K562 (cell line): ENCODE results near the gene INSYN2B. TPM values are rescaled to one million over a fixed set of nuclear protein-coding genes. Genes with fewer than 3 reads are reported as not detected.

ENCODE experiments used
- ATAC-seq: fragments of 200-7000 bp; cut with Tn5 transposase; 3 replicates; pipeline ENCODE4 v1.9.1; 2020; ENCODE audit warnings: moderate library complexity
- BruUV-seq: library from RNA; stranded (reverse); fragments of 400-500 nt; replicated peaks from 2 replicates; lab custom pipeline; 2021; lab: Mats Ljungman, UMichigan
- CTCF ChIA-PET: fragments of 300-600 bp; formaldehyde crosslinking; extraction: SDS; loops from one replicate; lab custom pipeline; 2021; ENCODE audit warnings: low intra/inter-chr PET ratio; lab: Yijun Ruan, JAX
- POLR2A ChIA-PET: fragments of 300-600, 350-650 bp; sonication (Branson Sonifier 250); formaldehyde crosslinking; extraction: SDS; loops from one replicate; lab custom pipeline; 2021; ENCODE audit warnings: antibody characterized with exemption, inconsistent platforms; lab: Yijun Ruan, JAX
- DNase-seq, 4 experiments: peaks; one replicate each; pipeline versions ENCODE4 v3.0.0 to v3.0.0-alpha.2; 2011 to 2018; ENCODE audit warnings: low spot score in 3 of 4, mixed read lengths in 3 of 4; ENCODE audit errors: extremely low read depth in 1 of 4
- FAIRE-seq: peaks from 2 replicates; lab custom pipeline; 2011; peaks lifted over from hg19 to GRCh38; lab: Jason Lieb, UNC
- H2AFZ ChIP-seq: 2 replicates; pipeline ENCODE4 v1.6.0; 2011; ENCODE audit warnings: low read depth, low read length, control low read depth, inconsistent platforms
- H3K27ac ChIP-seq: fragments of 200-600 bp; 3 replicates; pipeline ENCODE4 v1.8.0; 2011; ENCODE audit warnings: low read depth, mild to moderate bottlenecking, control low read depth, inconsistent platforms, low read length, moderate library complexity, mixed read lengths; ENCODE audit errors: extremely low read depth
- H3K27me3 ChIP-seq, 2 experiments: fragments of 300-600 bp in 1 of 2; 2 replicates in 1 of 2; 3 replicates in 1 of 2; pipeline versions ENCODE4 v1.6.0 to v1.8.0; 2011; ENCODE audit warnings: inconsistent platforms in 2 of 2, low read length in 2 of 2, mild to moderate bottlenecking in 1 of 2, mixed read lengths in 1 of 2, moderate library complexity in 1 of 2; ENCODE audit not compliant: control insufficient read depth in 2 of 2, insufficient read depth in 2 of 2
- H3K36me3 ChIP-seq: fragments of 300-600 bp; 3 replicates; pipeline ENCODE4 v1.8.0; 2011; ENCODE audit warnings: mild to moderate bottlenecking, low read length, inconsistent platforms; ENCODE audit not compliant: control insufficient read depth, insufficient read depth
- H3K4me1 ChIP-seq, 2 experiments: fragments of 200-600 bp in 1 of 2; replicated peaks in 1 of 2; 2 replicates in 1 of 2; 3 replicates in 1 of 2; pipeline versions ENCODE4 v1.5.1 to v1.8.0; 2011; ENCODE audit warnings: inconsistent platforms in 2 of 2, low read length in 2 of 2, mild to moderate bottlenecking in 1 of 2, mixed read lengths in 1 of 2, moderate library complexity in 1 of 2; ENCODE audit not compliant: control insufficient read depth in 2 of 2, insufficient read depth in 2 of 2
- H3K4me2 ChIP-seq: 2 replicates; pipeline ENCODE4 v1.6.1; 2011; ENCODE audit warnings: low read length, control low read depth, inconsistent platforms, mixed read lengths; ENCODE audit not compliant: insufficient read depth
- H3K4me3 ChIP-seq: fragments of 200-600 bp; sonication (generic), shearing (Covaris generic); 2 replicates; pipeline ENCODE4 v1.5.1; 2016; ENCODE audit warnings: control low read depth, inconsistent platforms
- H3K79me2 ChIP-seq: fragments of 200-600 bp; 3 replicates; pipeline ENCODE4 v1.8.0; 2011; ENCODE audit warnings: low read length, inconsistent platforms; ENCODE audit not compliant: control insufficient read depth, insufficient read depth
- H3K9ac ChIP-seq, 2 experiments: 2 replicates each; pipeline versions ENCODE4 v1.6.0 to v1.6.1; 2011; ENCODE audit warnings: low read depth in 2 of 2, low read length in 2 of 2, control low read depth in 1 of 2, inconsistent platforms in 1 of 2, mild to moderate bottlenecking in 1 of 2, mixed read lengths in 1 of 2; ENCODE audit not compliant: insufficient read depth in 1 of 2
- H3K9me1 ChIP-seq: one replicate; pipeline ENCODE4 v1.6.0; 2011; ENCODE audit warnings: inconsistent platforms, mild to moderate bottlenecking, low read length, moderate library complexity; ENCODE audit not compliant: control insufficient read depth, insufficient read depth
- H3K9me3 ChIP-seq: replicated peaks from 2 replicates; pipeline ENCODE4 v1.5.1; 2011; ENCODE audit warnings: low read depth, low read length, inconsistent platforms; ENCODE audit not compliant: control insufficient read depth, insufficient read depth
- H4K20me1 ChIP-seq: replicated peaks from 2 replicates; pipeline ENCODE4 v1.6.1; 2011; ENCODE audit warnings: low read length, inconsistent platforms, mixed read lengths; ENCODE audit not compliant: control insufficient read depth, insufficient read depth
- ARID1B ChIP-seq: fragments of 450-650 bp; IDR thresholded peaks from 2 replicates; pipeline ENCODE4 v1.6.1; 2016; ENCODE audit warnings: antibody characterized with exemption, mild to moderate bottlenecking, inconsistent platforms
- CCNT2 ChIP-seq: IDR thresholded peaks from 2 replicates; pipeline ENCODE4 v1.6.1; 2011; ENCODE audit warnings: borderline replicate concordance, low read depth, mild to moderate bottlenecking, moderate library complexity, mixed read lengths, low read length; ENCODE audit not compliant: insufficient read length; ENCODE audit errors: extremely low read depth
- CHCHD3 ChIP-seq: fragments of 250-450 bp; sonication (Bioruptor Pico); IDR thresholded peaks from 2 replicates; pipeline ENCODE4 v2.1.2; 2022; ENCODE audit warnings: mild to moderate bottlenecking
- CREM ChIP-seq: IDR thresholded peaks from 2 replicates; pipeline ENCODE4 v1.6.1; 2014; ENCODE audit warnings: antibody characterized with exemption, low read depth
- E2F4 ChIP-seq: sonication (generic); formaldehyde crosslinking; IDR thresholded peaks from 2 replicates; pipeline ENCODE4 v1.8.0; 2022; ENCODE audit warnings: mild to moderate bottlenecking, low read depth, missing genetic modification reagents
- GTF2A2 ChIP-seq: IDR thresholded peaks from 2 replicates; pipeline ENCODE4 v1.6.1; 2016; ENCODE audit warnings: mild to moderate bottlenecking, missing genetic modification characterization, missing compliant biosample characterization
- KLF13 ChIP-seq: fragments of 450-650 bp; IDR thresholded peaks from 2 replicates; pipeline ENCODE4 v1.6.1; 2016; ENCODE audit warnings: missing genetic modification characterization, low read depth, mild to moderate bottlenecking, missing compliant biosample characterization, moderate library complexity, borderline replicate concordance
- MAFG ChIP-seq: fragments of 450-650 bp; conservative IDR thresholded peaks from 2 replicates; pipeline ENCODE4 v1.6.1; 2016; ENCODE audit warnings: missing genetic modification characterization, missing compliant biosample characterization
- MTF1 ChIP-seq: fragments of 250-450 bp; sonication (Bioruptor Pico); IDR thresholded peaks from 2 replicates; pipeline ENCODE4 v1.9.0; 2021; ENCODE audit warnings: moderate library complexity, mild to moderate bottlenecking, inconsistent platforms, borderline replicate concordance
- NR0B1 ChIP-seq: fragments of 450-650 bp; IDR thresholded peaks from one replicate; pipeline ENCODE4 v1.6.1; 2018; ENCODE audit warnings: mild to moderate bottlenecking, moderate library complexity; ENCODE audit not compliant: partially characterized antibody
- POU5F1 ChIP-seq: fragments of 150-350 bp; IDR thresholded peaks from 2 replicates; pipeline ENCODE4 v1.6.1; 2014; ENCODE audit warnings: borderline replicate concordance, low read length, low read depth, mild to moderate bottlenecking; ENCODE audit not compliant: partially characterized antibody
- SNIP1 ChIP-seq: fragments of 450-650 bp; IDR thresholded peaks from 2 replicates; pipeline ENCODE4 v1.7.1; 2017; ENCODE audit warnings: low read depth, mild to moderate bottlenecking
- SP1 ChIP-seq: sonication (generic); formaldehyde crosslinking; IDR thresholded peaks from 2 replicates; pipeline ENCODE4 v1.8.1; 2022; ENCODE audit warnings: mild to moderate bottlenecking, missing genetic modification reagents
- SRSF1 ChIP-seq: fragments of 200-400 bp; formaldehyde crosslinking; IDR thresholded peaks from 2 replicates; pipeline ENCODE4 v1.6.1; 2017; ENCODE audit warnings: mild to moderate bottlenecking, low read depth, low read length, moderate library complexity
- STAG1 ChIP-seq: sonication (generic); formaldehyde crosslinking; IDR thresholded peaks from 2 replicates; pipeline ENCODE4 v1.5.0; 2020; ENCODE audit warnings: missing genetic modification reagents, borderline replicate concordance
- TAL1 ChIP-seq: fragments of 450-650 bp; IDR thresholded peaks from 2 replicates; pipeline ENCODE4 v1.6.1; 2016; ENCODE audit warnings: mild to moderate bottlenecking
- ZBTB17 ChIP-seq: fragments of 450-650 bp; formaldehyde crosslinking; IDR thresholded peaks from 2 replicates; pipeline ENCODE4 v1.4.0; 2020; ENCODE audit warnings: mild to moderate bottlenecking
- ZBTB7A ChIP-seq: IDR thresholded peaks from 2 replicates; pipeline ENCODE4 v1.6.1; 2011; ENCODE audit warnings: low read depth, mild to moderate bottlenecking, low read length, moderate library complexity, borderline replicate concordance; ENCODE audit not compliant: control insufficient read depth
- ZC3H8 ChIP-seq: fragments of 450-650 bp; IDR thresholded peaks from 2 replicates; pipeline ENCODE4 v1.6.1; 2017
- ZNF133 ChIP-seq: fragments of 250-450 bp; sonication (Bioruptor Pico); IDR thresholded peaks from 2 replicates; pipeline ENCODE4 v1.4.0; 2020; ENCODE audit warnings: mild to moderate bottlenecking
- ZNF224 ChIP-seq: sonication (generic); formaldehyde crosslinking; IDR thresholded peaks from 2 replicates; pipeline ENCODE4 v1.8.0; 2022; ENCODE audit warnings: mild to moderate bottlenecking, missing genetic modification reagents
- ZNF561 ChIP-seq: fragments of 450-650 bp; formaldehyde crosslinking; conservative IDR thresholded peaks from 2 replicates; pipeline ENCODE4 v1.4.0; 2020; ENCODE audit warnings: mild to moderate bottlenecking, moderate library complexity
- WGBS: fragments of 100-300 bp; shearing (Covaris generic); methylation state at CpG from one replicate; pipeline ENCODE4 v1.1.6; 2016; ENCODE audit warnings: low coverage, mixed read lengths; ENCODE audit not compliant: insufficient coverage; ENCODE audit errors: missing lambda C conversion rate; 5-methylcytosine and 5-hydroxymethylcytosine counted together
- in situ Hi-C: fragments of 300-500 bp; cut with MboI; formaldehyde crosslinking; loops from 4 replicates; pipeline ENCODE4 v1.15.0; 2018; ENCODE audit warnings: inconsistent platforms, mixed read lengths
- intact Hi-C: fragments of 100-400 bp; cut with micrococcal nuclease; formaldehyde crosslinking; loops from 2 replicates; pipeline ENCODE4 v1.14.2; 2022
- polyA plus RNA-seq, 8 experiments: library from polyadenylated mRNA; depleted of rRNA in 4 of 8; stranded (reverse) in 5 of 8; unstranded in 3 of 8; fragments of >200 nt; fragmentation: Nextera tagmentation in 2 of 8; fragmentation: Illumina TruSeq in 1 of 8; extraction: Ambion mirVana in 2 of 8; extraction: Trizol in 1 of 8; gene quantifications; 2 replicates each; pipeline versions ENCODE4 v1.2.1 to v1.2.3, GENCODE V29; 2011 to 2014; ENCODE audit warnings: inconsistent platforms in 1 of 8, missing spikeins in 1 of 8
- total RNA-seq, 7 experiments: library from RNA; depleted of rRNA in 6 of 7; stranded (reverse); fragments of >200 nt in 6 of 7; fragmentation: Illumina TruSeq in 2 of 7; extraction: Trizol in 2 of 7; gene quantifications; 2 replicates each; pipeline versions ENCODE4 v1.2.1 to v1.2.3, GENCODE V29; 2011 to 2021; ENCODE audit warnings: low replicate concordance in 1 of 7

INSYN2B gene
- total and polyA plus RNA-seq, 9 of the 15 experiments (the other 6 are each of a cell fraction or from before 2014, with no cell fraction given) = not detected

GRCh38 chr5:169880012-169880663 lies 100.2 kb downstream of the INSYN2B start (continued):
- no peak for TF ChIP-seq CCNT2
- no peak for TF ChIP-seq STAG1 (CRISPR knock-in tag)
- no peak for TF ChIP-seq MTF1 (CRISPR knock-in tag)
- TF ChIP-seq ZNF561 (CRISPR knock-in tag) = no peak
- no peak for TF ChIP-seq E2F4 (CRISPR knock-in tag)
- TF ChIP-seq POU5F1 = no peak
- TF ChIP-seq, all 486 proteins: peak for 0

GRCh38 chr5:169876386-169876785 lies 103.9 kb downstream of the INSYN2B start:
- no peak for FAIRE-seq
- Histone ChIP-seq H3K4me3 (no peak overlapping the region), H3K79me2 (no peaks in the 10 kb centered on the region), H3K36me3 (no peaks in the 10 kb centered on the region), H3K9ac (no peak overlapping the region), H3K27ac (no peak overlapping the region), H4K20me1 (peaks cover 7% of the 10 kb centered on the region; the same call in 1 of the 2 replicates), H3K9me3 (no peaks in the 10 kb centered on the region), H3K9me1 (no peaks in the 10 kb centered on the region), H3K27me3 (no peaks in the 10 kb centered on the region), H2AFZ (no peak overlapping the region), H3K4me2 (no peak overlapping the region), H3K4me1 (no peaks in the 10 kb centered on the region; a peak in 1 of 5 replicates)
- no peak for ATAC-seq
- ChIA-PET POLR2A (no interaction called here), CTCF (no interaction called here)
- DNase-seq = no peak
- BruUV-seq = no TSS peak
- 33% methylated on average over 1 of the region's 1 CpG for WGBS
- intact Hi-C loops (no loop called here), in situ Hi-C loops (no loop called here)
- TF ChIP-seq ZBTB17 (CRISPR knock-in tag) (no peak), SRSF1 (no peak), ZBTB7A (no peak), NR0B1 (no peak), MAFG (no peak), ZNF133 (CRISPR knock-in tag) (no peak), CHCHD3 (CRISPR knock-in tag) (no peak), GTF2A2 (tag) (no peak), KLF13 (no peak), SP1 (no peak), ZNF224 (CRISPR knock-in tag) (no peak), CREM (no peak), SNIP1 (no peak), ARID1B (no peak), ZC3H8 (no peak), TAL1 (no peak)
